Thoracic aorta (tissue), 2 donors: ENCODE results near the gene SEL1L3. TPM values are rescaled to one million over a fixed set of nuclear protein-coding genes. Genes with fewer than 3 reads are reported as not detected.

ENCODE experiments used
- ATAC-seq: fragments of 150-250 bp; one replicate; pipeline ENCODE4 v1.8.0; 2017; ENCODE audit warnings: low read depth; ENCODE audit not compliant: insufficient number of reproducible peaks, low FRiP score
- DNase-seq: peaks from one replicate; pipeline ENCODE4 v3.0.0-alpha.2; 2020; ENCODE audit warnings: low spot score
- H3K27ac ChIP-seq, 2 donors: fragments of 200-600 bp; sonication (generic); 1 replicate in 1 of 2; 2 replicates in 1 of 2; pipeline ENCODE4 v1.5.1; 2016; ENCODE audit warnings: mild to moderate bottlenecking in 2 of 2, moderate library complexity in 2 of 2
- H3K27me3 ChIP-seq: fragments of 200-600 bp; sonication (generic); replicated peaks from 2 replicates; pipeline ENCODE4 v1.6.0; 2016; ENCODE audit warnings: mild to moderate bottlenecking; ENCODE audit not compliant: insufficient read depth
- H3K36me3 ChIP-seq: fragments of 200-600 bp; sonication (generic); one replicate; pipeline ENCODE4 v1.5.1; 2016
- H3K4me1 ChIP-seq, 2 donors: fragments of 200-600 bp; sonication (generic); 1 replicate in 1 of 2; 2 replicates in 1 of 2; pipeline versions ENCODE4 v1.5.1 to v1.6.0; 2016; ENCODE audit warnings: low read depth in 2 of 2, mild to moderate bottlenecking in 1 of 2; ENCODE audit not compliant: control insufficient read depth in 1 of 2
- H3K4me3 ChIP-seq: fragments of 200-600 bp; sonication (generic); 2 replicates; pipeline ENCODE4 v1.5.1; 2016; ENCODE audit warnings: mild to moderate bottlenecking
- H3K9me3 ChIP-seq: fragments of 200-600 bp; sonication (generic); 2 replicates; pipeline ENCODE4 v1.5.1; 2016
- CTCF ChIP-seq: fragments of 200-600 bp; sonication (generic); IDR thresholded peaks from one replicate; pipeline ENCODE4 v1.5.1; 2019; ENCODE audit warnings: antibody characterized with exemption
- total RNA-seq, 2 donors: library from RNA; depleted of rRNA; stranded (reverse); fragments of >200 nt; gene quantifications; one replicate each; pipeline versions ENCODE4 v1.1.0 to v1.2.3, GENCODE V29; 2016

Gene SEL1L3
- total RNA-seq, 2 donors from 2014 or later: 9.9 to 34.8 TPM

- DNase-seq: no peak
- no peak for TF ChIP-seq CTCF
- Histone ChIP-seq H3K27me3 (no peaks in the 10 kb centered on the region), H3K27ac (no peak overlapping the region), H3K36me3 (no peaks in the 10 kb centered on the region), H3K4me3 (no peak overlapping the region), H3K4me1 (no peaks in the 10 kb centered on the region), H3K9me3 (no peaks in the 10 kb centered on the region)
- no peak for ATAC-seq
Measured at GRCh38 chr4:25783943-25784342, 78.8 kb downstream of the SEL1L3 start.

GRCh38 chr4:25783126-25783525 lies 79.7 kb downstream of the SEL1L3 start:
- no peak for DNase-seq
- no peak overlapping the region for H3K27ac ChIP-seq
- ATAC-seq: no peak
- H3K27me3 ChIP-seq: no peaks in the 10 kb centered on the region
- no peak overlapping the region for H3K4me3 ChIP-seq
- H3K9me3 ChIP-seq: no peaks in the 10 kb centered on the region
- no peaks in the 10 kb centered on the region for H3K36me3 ChIP-seq
- no peak for TF ChIP-seq CTCF
- no peaks in the 10 kb centered on the region for H3K4me1 ChIP-seq

- DNase-seq (no peak), ATAC-seq (no peak)
- no peak for TF ChIP-seq CTCF
- H3K27me3 ChIP-seq: no peaks in the 10 kb centered on the region
- H3K27ac ChIP-seq: no peak overlapping the region
- no peaks in the 10 kb centered on the region for H3K36me3 ChIP-seq
- no peaks in the 10 kb centered on the region for H3K4me1 ChIP-seq
- no peaks in the 10 kb centered on the region for H3K9me3 ChIP-seq
- no peak overlapping the region for H3K4me3 ChIP-seq
Measured at GRCh38 chr4:25782482-25782881, 80.3 kb downstream of the SEL1L3 start.

GRCh38 chr4:25779021-25779420 lies 83.8 kb downstream of the SEL1L3 start:
- no peak for TF ChIP-seq CTCF
- ATAC-seq (no peak), DNase-seq (no peak)

GRCh38 chr4:25776795-25777194 lies 86.0 kb downstream of the SEL1L3 start:
- ATAC-seq: no peak
- H3K36me3 ChIP-seq: no peaks in the 10 kb centered on the region

More at GRCh38 chr4:25779021-25779420, 83.8 kb downstream of the SEL1L3 start:
- no peaks in the 10 kb centered on the region for H3K36me3 ChIP-seq
- no peaks in the 10 kb centered on the region for H3K27me3 ChIP-seq
- H3K4me3 ChIP-seq: no peak overlapping the region
- no peaks in the 10 kb centered on the region for H3K9me3 ChIP-seq
- H3K4me1 ChIP-seq: no peaks in the 10 kb centered on the region
- no peak overlapping the region for H3K27ac ChIP-seq

More at GRCh38 chr4:25776795-25777194, 86.0 kb downstream of the SEL1L3 start:
- no peak for TF ChIP-seq CTCF
- no peak overlapping the region for H3K4me3 ChIP-seq
- no peak overlapping the region for H3K27ac ChIP-seq
- no peaks in the 10 kb centered on the region for H3K27me3 ChIP-seq
- no peak for DNase-seq
- no peaks in the 10 kb centered on the region for H3K4me1 ChIP-seq
- no peaks in the 10 kb centered on the region for H3K9me3 ChIP-seq
